ENCODE measurements around the gene KLF4.
A peak's percentile ranks its signal among the peaks of the same experiment; 100 is the strongest.

KLF4 gene

GRCh38 chr9:107466826-107467225, 22.7 kb downstream of the KLF4 start:
- TF ChIP-seq EP300 (IDR thresholded peaks at IDR 0.05; ENCODE audit: borderline replicate concordance) (no peak), TAF1 (IDR thresholded peaks at IDR 0.05; ENCODE audit: low read depth) (no peak), EGR1 (IDR thresholded peaks at IDR 0.05) (no peak), CEBPB (IDR thresholded peaks at IDR 0.05) (no peak), MAX (IDR thresholded peaks at IDR 0.05) (no peak), USF1 (IDR thresholded peaks at IDR 0.05) (no peak), YY1 (IDR thresholded peaks at IDR 0.05; ENCODE audit: low read depth) (no peak), NFIC (IDR thresholded peaks at IDR 0.05) (no peak), CREB1 (IDR thresholded peaks at IDR 0.05; ENCODE audit: low read depth) (no peak), RAD21 (IDR thresholded peaks at IDR 0.05; ENCODE audit: low read depth) (no peak), TEAD4 (IDR thresholded peaks at IDR 0.05) (no peak), REST (IDR thresholded peaks at IDR 0.05; ENCODE audit: low read depth) (no peak), TCF12 (IDR thresholded peaks at IDR 0.05; ENCODE audit: low read depth) (no peak), ZBTB7A (IDR thresholded peaks at IDR 0.05; ENCODE audit: low read depth) (no peak), FOXM1 (IDR thresholded peaks at IDR 0.05; ENCODE audit: borderline replicate concordance, low read depth) (no peak)

GRCh38 chr9:107465467-107466451, 23.8 kb downstream of the KLF4 start:
- peak; percentile 44; the same call in 1 of the 2 replicates for TF ChIP-seq RAD21 (IDR thresholded peaks at IDR 0.05; ENCODE audit: low read depth)
- TF ChIP-seq FOXM1 (IDR thresholded peaks at IDR 0.05; ENCODE audit: borderline replicate concordance, low read depth), result no peak

- TF ChIP-seq MAX (IDR thresholded peaks at IDR 0.05) (no peak), TEAD4 (IDR thresholded peaks at IDR 0.05) (no peak), TCF12 (IDR thresholded peaks at IDR 0.05; ENCODE audit: low read depth) (no peak), CEBPB (IDR thresholded peaks at IDR 0.05) (no peak), TAF1 (IDR thresholded peaks at IDR 0.05; ENCODE audit: low read depth) (no peak), RAD21 (IDR thresholded peaks at IDR 0.05; ENCODE audit: low read depth) (no peak), ZBTB7A (IDR thresholded peaks at IDR 0.05; ENCODE audit: low read depth) (no peak), USF1 (IDR thresholded peaks at IDR 0.05) (no peak), YY1 (IDR thresholded peaks at IDR 0.05; ENCODE audit: low read depth) (no peak), NFIC (IDR thresholded peaks at IDR 0.05) (no peak), EP300 (IDR thresholded peaks at IDR 0.05; ENCODE audit: borderline replicate concordance) (no peak), CREB1 (IDR thresholded peaks at IDR 0.05; ENCODE audit: low read depth) (no peak)
Observed at GRCh38 chr9:107464516-107464915, 25.1 kb downstream of the KLF4 start.

- TF ChIP-seq REST (IDR thresholded peaks at IDR 0.05; ENCODE audit: low read depth) (no peak), ZBTB7A (IDR thresholded peaks at IDR 0.05; ENCODE audit: low read depth) (no peak), NFIC (IDR thresholded peaks at IDR 0.05) (no peak), FOXM1 (IDR thresholded peaks at IDR 0.05; ENCODE audit: borderline replicate concordance, low read depth) (no peak), EP300 (IDR thresholded peaks at IDR 0.05; ENCODE audit: borderline replicate concordance) (no peak), USF1 (IDR thresholded peaks at IDR 0.05) (no peak), TCF12 (IDR thresholded peaks at IDR 0.05; ENCODE audit: low read depth) (no peak)
Observed at GRCh38 chr9:107462691-107463090, 26.9 kb downstream of the KLF4 start.
